Gastrocnemius medialis (tissue), 4 donors: ENCODE data around the gene PHACTR3.

Experiments used
- POLR2A ChIP-seq, 2 donors: fragments of 450-650 bp; IDR thresholded peaks; one replicate each; pipeline ENCODE4 v1.6.1; 2017; ENCODE audit warnings: antibody characterized with exemption in 2 of 2, mild to moderate bottlenecking in 2 of 2, moderate library complexity in 2 of 2
- TF ChIP-seq, protein P1 (sequence below), 5 experiments: fragments of 450-650 bp in 3 of 5; fragments of 200-600 bp in 2 of 5; sonication (generic) in 2 of 5; IDR thresholded peaks in 4 of 5; conservative IDR thresholded peaks in 1 of 5; 1 replicate in 4 of 5; 2 replicates in 1 of 5; pipeline ENCODE4 v1.5.1; 2016 to 2019; ENCODE audit warnings: antibody characterized with exemption in 5 of 5, mild to moderate bottlenecking in 3 of 5, moderate library complexity in 3 of 5

DNA sequence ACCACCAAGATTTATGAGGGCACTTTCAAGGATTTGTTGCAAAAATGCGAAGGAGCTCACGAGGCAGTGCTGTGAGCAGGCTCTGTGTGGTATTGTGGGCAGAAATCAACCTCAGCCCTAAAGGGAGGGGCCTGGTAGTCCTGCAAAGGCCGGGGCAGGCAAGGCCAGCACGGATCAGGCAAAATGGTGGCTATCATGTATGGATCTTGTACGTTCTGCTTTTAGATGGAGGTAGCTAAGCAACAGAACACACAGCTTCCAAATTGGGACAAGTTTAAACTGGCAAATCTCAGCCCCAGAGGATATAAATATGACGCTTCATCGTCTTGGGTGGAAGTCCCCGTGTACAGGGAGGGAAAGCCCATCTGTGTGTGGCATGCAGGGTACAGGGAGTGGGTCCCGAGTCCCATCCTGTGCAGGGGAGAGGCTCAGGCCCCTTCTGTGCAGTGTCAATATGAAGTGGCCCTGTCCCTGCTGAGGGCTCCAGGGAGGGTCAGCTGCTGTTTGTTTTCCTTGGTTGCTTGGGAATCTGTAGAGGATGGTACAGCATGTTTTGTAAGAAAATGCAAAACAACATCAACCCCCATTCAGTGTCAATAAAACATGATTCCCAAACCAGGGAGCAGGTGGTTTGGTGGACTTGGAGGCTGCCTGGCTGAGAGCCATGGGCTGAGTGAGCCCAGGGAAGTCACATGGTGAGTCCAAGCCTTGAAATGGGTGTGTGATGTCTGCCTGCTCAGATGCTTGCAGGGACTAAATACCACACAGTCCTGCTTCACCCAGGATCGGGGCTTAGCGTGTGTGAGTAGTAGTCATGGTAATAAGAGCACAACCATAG, 216.1 kb downstream of the PHACTR3 start:
- TF ChIP-seq, protein P1, sequence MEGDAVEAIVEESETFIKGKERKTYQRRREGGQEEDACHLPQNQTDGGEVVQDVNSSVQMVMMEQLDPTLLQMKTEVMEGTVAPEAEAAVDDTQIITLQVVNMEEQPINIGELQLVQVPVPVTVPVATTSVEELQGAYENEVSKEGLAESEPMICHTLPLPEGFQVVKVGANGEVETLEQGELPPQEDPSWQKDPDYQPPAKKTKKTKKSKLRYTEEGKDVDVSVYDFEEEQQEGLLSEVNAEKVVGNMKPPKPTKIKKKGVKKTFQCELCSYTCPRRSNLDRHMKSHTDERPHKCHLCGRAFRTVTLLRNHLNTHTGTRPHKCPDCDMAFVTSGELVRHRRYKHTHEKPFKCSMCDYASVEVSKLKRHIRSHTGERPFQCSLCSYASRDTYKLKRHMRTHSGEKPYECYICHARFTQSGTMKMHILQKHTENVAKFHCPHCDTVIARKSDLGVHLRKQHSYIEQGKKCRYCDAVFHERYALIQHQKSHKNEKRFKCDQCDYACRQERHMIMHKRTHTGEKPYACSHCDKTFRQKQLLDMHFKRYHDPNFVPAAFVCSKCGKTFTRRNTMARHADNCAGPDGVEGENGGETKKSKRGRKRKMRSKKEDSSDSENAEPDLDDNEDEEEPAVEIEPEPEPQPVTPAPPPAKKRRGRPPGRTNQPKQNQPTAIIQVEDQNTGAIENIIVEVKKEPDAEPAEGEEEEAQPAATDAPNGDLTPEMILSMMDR (IDR thresholded peaks at IDR 0.05 in 4 of 5, conservative IDR thresholded peaks at IDR 0.05 in 1 of 5): no peak
- TF ChIP-seq POLR2A (IDR thresholded peaks at IDR 0.05): peak in 1 of 2 donors; percentile 4
